DOHH2 (cell line): ENCODE data around the gene USP20.

Source experiments
- EZH2phosphoT487 ChIP-seq: fragments of 200-600 bp; sonication (generic); IDR thresholded peaks from 2 replicates; pipeline ENCODE4 v1.6.1; 2017; ENCODE audit warnings: borderline replicate concordance, mild to moderate bottlenecking, antibody characterized with exemption, low read length, moderate library complexity, mixed read lengths
- TF ChIP-seq, protein P1 (sequence below): fragments of 200-600 bp; sonication (generic); IDR thresholded peaks from one replicate; pipeline ENCODE4 v1.5.1; 2014; ENCODE audit warnings: antibody characterized with exemption, mild to moderate bottlenecking, low read depth, low read length; ENCODE audit not compliant: poor library complexity, severe bottlenecking

DNA sequence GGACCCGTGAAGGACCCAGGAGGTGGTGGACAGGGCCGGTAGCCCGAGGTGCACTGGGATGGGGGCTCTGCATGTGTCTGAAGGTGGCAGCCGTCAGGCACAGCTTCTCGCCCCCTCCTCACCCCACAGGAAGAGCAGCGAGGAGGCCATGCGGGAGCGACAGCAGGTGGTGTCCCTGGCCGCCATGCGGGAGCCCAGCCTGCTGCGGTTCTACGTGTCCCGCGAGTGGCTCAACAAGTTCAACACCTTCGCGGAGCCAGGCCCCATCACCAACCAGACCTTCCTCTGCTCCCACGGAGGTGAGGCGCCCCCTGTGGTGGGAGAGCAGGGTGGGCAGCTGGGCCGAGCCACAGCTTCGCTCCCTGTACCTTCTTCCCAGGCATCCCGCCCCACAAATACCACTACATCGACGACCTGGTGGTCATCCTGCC, 39.9 kb downstream of the USP20 start:
- TF ChIP-seq, protein P1, sequence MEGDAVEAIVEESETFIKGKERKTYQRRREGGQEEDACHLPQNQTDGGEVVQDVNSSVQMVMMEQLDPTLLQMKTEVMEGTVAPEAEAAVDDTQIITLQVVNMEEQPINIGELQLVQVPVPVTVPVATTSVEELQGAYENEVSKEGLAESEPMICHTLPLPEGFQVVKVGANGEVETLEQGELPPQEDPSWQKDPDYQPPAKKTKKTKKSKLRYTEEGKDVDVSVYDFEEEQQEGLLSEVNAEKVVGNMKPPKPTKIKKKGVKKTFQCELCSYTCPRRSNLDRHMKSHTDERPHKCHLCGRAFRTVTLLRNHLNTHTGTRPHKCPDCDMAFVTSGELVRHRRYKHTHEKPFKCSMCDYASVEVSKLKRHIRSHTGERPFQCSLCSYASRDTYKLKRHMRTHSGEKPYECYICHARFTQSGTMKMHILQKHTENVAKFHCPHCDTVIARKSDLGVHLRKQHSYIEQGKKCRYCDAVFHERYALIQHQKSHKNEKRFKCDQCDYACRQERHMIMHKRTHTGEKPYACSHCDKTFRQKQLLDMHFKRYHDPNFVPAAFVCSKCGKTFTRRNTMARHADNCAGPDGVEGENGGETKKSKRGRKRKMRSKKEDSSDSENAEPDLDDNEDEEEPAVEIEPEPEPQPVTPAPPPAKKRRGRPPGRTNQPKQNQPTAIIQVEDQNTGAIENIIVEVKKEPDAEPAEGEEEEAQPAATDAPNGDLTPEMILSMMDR = peak; percentile 40
- no peak for TF ChIP-seq EZH2phosphoT487
